Naive B cell (primary cell): ENCODE measurements around the gene C2orf49. TPM values are rescaled to one million over a fixed set of nuclear protein-coding genes. Genes with fewer than 3 reads are reported as not detected.

Source experiments
- ATAC-seq, 2 donors: fragments of 150-1000 bp; cut with Tn5 transposase; 2 replicates each; pipeline ENCODE4 v1.10.0; 2021; ENCODE audit warnings: low read depth in 2 of 2, mild to moderate bottlenecking in 2 of 2, moderate library complexity in 2 of 2
- DNase-seq: peaks from one replicate; pipeline ENCODE4 v3.0.0; 2022
- H3K27ac Mint-ChIP-seq, 6 donors: one replicate each; pipeline ENCODE4 v1.8.0; 2020 to 2022; ENCODE audit warnings: mild to moderate bottlenecking in 6 of 6, mixed read lengths in 6 of 6, moderate library complexity in 5 of 6, inconsistent platforms in 2 of 6
- H3K27me3 Mint-ChIP-seq, 3 donors: one replicate each; pipeline ENCODE4 v1.8.0; 2021 to 2022; ENCODE audit warnings: mixed read lengths in 3 of 3, mild to moderate bottlenecking in 1 of 3
- H3K36me3 Mint-ChIP-seq, 2 donors: one replicate each; pipeline ENCODE4 v1.8.0; 2020 to 2022; ENCODE audit warnings: mixed read lengths in 2 of 2, inconsistent platforms in 1 of 2, mild to moderate bottlenecking in 1 of 2
- H3K4me1 Mint-ChIP-seq, 3 donors: one replicate each; pipeline ENCODE4 v1.8.0; 2020 to 2022; ENCODE audit warnings: mixed read lengths in 3 of 3, inconsistent platforms in 1 of 3, mild to moderate bottlenecking in 1 of 3, moderate library complexity in 1 of 3
- H3K4me3 Mint-ChIP-seq, 8 donors: one replicate each; pipeline ENCODE4 v1.8.0; 2020 to 2022; ENCODE audit warnings: mild to moderate bottlenecking in 8 of 8, mixed read lengths in 8 of 8, moderate library complexity in 8 of 8, inconsistent platforms in 2 of 8
- H3K9me3 Mint-ChIP-seq, 7 donors: one replicate each; pipeline ENCODE4 v1.8.0; 2020 to 2022; ENCODE audit warnings: mixed read lengths in 7 of 7, mild to moderate bottlenecking in 5 of 7, inconsistent platforms in 2 of 7, moderate library complexity in 1 of 7
- polyA plus RNA-seq, 6 donors: library from polyadenylated mRNA; unstranded; fragments of 300-500 nt; fragmentation: Illumina TruSeq; gene quantifications; one replicate each; pipeline ENCODE4 v1.2.3, GENCODE V29; 2021; ENCODE audit warnings: low read depth in 6 of 6

C2orf49 gene
- 10 to 100 TPM; 12.0 to 16.3 (median 12.7) TPM for polyA plus RNA-seq

- peak within 1 kb of the TSS; percentile 100 for H3K27ac Mint-ChIP-seq
- no peaks in the 10 kb centered on the region for H3K27me3 Mint-ChIP-seq
- peak within 1 kb of the TSS; percentile 96 to 100 (median 98) for H3K4me3 Mint-ChIP-seq
- ATAC-seq (peak; percentile 93 to 94), DNase-seq (peak; percentile 90)
- H3K36me3 Mint-ChIP-seq: peaks cover 4 to 10% of the 10 kb centered on the region in 2 donors
- H3K4me1 Mint-ChIP-seq: peaks cover 11 to 31% (median 22%) of the 10 kb centered on the region in 3 donors
- no peaks in the 10 kb centered on the region for H3K9me3 Mint-ChIP-seq
Observed at GRCh38 chr2:105337122-105338019, at the start of gene C2orf49. Gene C2orf49, plus strand, starts transcription at chr2:105337540. Its CDS starts 48 bp downstream, at chr2:105337588.

GRCh38 chr2:105287692-105288091 is 49.6 kb upstream of the C2orf49 start:
- Mint-ChIP-seq H3K9me3 (no peaks in the 10 kb centered on the region), H3K27ac (peak overlapping the region in 1 of 6 donors; percentile 7), H3K36me3 (peaks cover 19 to 31% of the 10 kb centered on the region in 2 donors), H3K4me1 (no peaks in the 10 kb centered on the region), H3K27me3 (no peaks in the 10 kb centered on the region), H3K4me3 (no peak overlapping the region)
- no peak for ATAC-seq
- peak; percentile 7 for DNase-seq

- Mint-ChIP-seq H3K27me3 (no peaks in the 10 kb centered on the region), H3K36me3 (peaks cover 14 to 31% of the 10 kb centered on the region in 2 donors), H3K4me1 (no peaks in the 10 kb centered on the region), H3K9me3 (no peaks in the 10 kb centered on the region), H3K4me3 (peak overlapping the region in 1 of 8 donors; percentile 27), H3K27ac (no peak overlapping the region)
- DNase-seq (no peak), ATAC-seq (no peak)
Observed at GRCh38 chr2:105288133-105288532, 49.2 kb upstream of the C2orf49 start.

- DNase-seq: no peak
- Mint-ChIP-seq H3K27me3 (no peaks in the 10 kb centered on the region), H3K36me3 (peaks cover 16 to 23% of the 10 kb centered on the region in 2 donors), H3K4me3 (no peak overlapping the region), H3K4me1 (no peaks in the 10 kb centered on the region), H3K27ac (peak overlapping the region in 1 of 6 donors; percentile 30), H3K9me3 (no peaks in the 10 kb centered on the region)
- ATAC-seq: no peak
Observed at GRCh38 chr2:105290981-105291660, 46.2 kb upstream of the C2orf49 start.

- peak overlapping the region in 1 of 6 donors; percentile 25 for H3K27ac Mint-ChIP-seq
- no peak overlapping the region for H3K4me3 Mint-ChIP-seq
- no peak for ATAC-seq
- no peaks in the 10 kb centered on the region for H3K4me1 Mint-ChIP-seq
- peaks cover 18 to 28% of the 10 kb centered on the region in 2 donors for H3K36me3 Mint-ChIP-seq
- DNase-seq: no peak
- no peaks in the 10 kb centered on the region for H3K27me3 Mint-ChIP-seq
- H3K9me3 Mint-ChIP-seq: no peaks in the 10 kb centered on the region
Observed at GRCh38 chr2:105291981-105292380, 45.4 kb upstream of the C2orf49 start.

GRCh38 chr2:105294046-105294445 is 43.3 kb upstream of the C2orf49 start:
- no peaks in the 10 kb centered on the region for H3K9me3 Mint-ChIP-seq
- H3K4me1 Mint-ChIP-seq: peaks cover 0 to 7% (median 0%) of the 10 kb centered on the region in 3 donors
- H3K27ac Mint-ChIP-seq: peak overlapping the region in 2 of 6 donors; percentile 34 to 48
- ATAC-seq (no peak), DNase-seq (no peak)
- H3K27me3 Mint-ChIP-seq: no peaks in the 10 kb centered on the region
- H3K36me3 Mint-ChIP-seq: peaks cover 28 to 44% of the 10 kb centered on the region in 2 donors
- no peak overlapping the region for H3K4me3 Mint-ChIP-seq

- DNase-seq: no peak
- Mint-ChIP-seq H3K36me3 (peaks cover 28 to 44% of the 10 kb centered on the region in 2 donors), H3K4me1 (peaks cover 0 to 7% (median 0%) of the 10 kb centered on the region in 3 donors), H3K27ac (no peak overlapping the region), H3K9me3 (no peaks in the 10 kb centered on the region), H3K4me3 (no peak overlapping the region), H3K27me3 (no peaks in the 10 kb centered on the region)
- no peak for ATAC-seq
Observed at GRCh38 chr2:105294844-105295481, 42.4 kb upstream of the C2orf49 start.

- H3K27me3 Mint-ChIP-seq: no peaks in the 10 kb centered on the region
Observed at GRCh38 chr2:105296017-105296611, 41.2 kb upstream of the C2orf49 start.

GRCh38 chr2:105297216-105297615 is 40.1 kb upstream of the C2orf49 start:
- H3K27ac Mint-ChIP-seq: peak overlapping the region in 2 of 6 donors; percentile 79 to 86
- H3K4me1 Mint-ChIP-seq: peaks cover 0 to 11% (median 3%) of the 10 kb centered on the region in 3 donors
- ATAC-seq: no peak
- no peak for DNase-seq
- no peaks in the 10 kb centered on the region for H3K27me3 Mint-ChIP-seq
- H3K4me3 Mint-ChIP-seq: no peak overlapping the region
- H3K36me3 Mint-ChIP-seq: peaks cover 28 to 29% of the 10 kb centered on the region in 2 donors
- no peaks in the 10 kb centered on the region for H3K9me3 Mint-ChIP-seq

More at GRCh38 chr2:105296017-105296611, 41.2 kb upstream of the C2orf49 start:
- H3K36me3 Mint-ChIP-seq: peaks cover 28 to 33% of the 10 kb centered on the region in 2 donors
- H3K4me3 Mint-ChIP-seq: no peak overlapping the region
- peaks cover 0 to 7% (median 0%) of the 10 kb centered on the region in 3 donors for H3K4me1 Mint-ChIP-seq
- no peaks in the 10 kb centered on the region for H3K9me3 Mint-ChIP-seq
- DNase-seq (no peak), ATAC-seq (no peak)
- H3K27ac Mint-ChIP-seq: no peak overlapping the region

GRCh38 chr2:105298017-105298416 is 39.3 kb upstream of the C2orf49 start:
- peaks cover 4 to 19% (median 5%) of the 10 kb centered on the region in 3 donors for H3K4me1 Mint-ChIP-seq
- H3K4me3 Mint-ChIP-seq: no peak overlapping the region
- no peak for DNase-seq
- H3K9me3 Mint-ChIP-seq: no peaks in the 10 kb centered on the region
- H3K36me3 Mint-ChIP-seq: peaks cover 28 to 29% of the 10 kb centered on the region in 2 donors
- H3K27ac Mint-ChIP-seq: peak overlapping the region in 1 of 6 donors; percentile 15
- no peak for ATAC-seq
- no peaks in the 10 kb centered on the region for H3K27me3 Mint-ChIP-seq

GRCh38 chr2:105299290-105299689 is 38.0 kb upstream of the C2orf49 start:
- H3K27me3 Mint-ChIP-seq: no peaks in the 10 kb centered on the region
- no peak overlapping the region for H3K27ac Mint-ChIP-seq
- DNase-seq (no peak), ATAC-seq (no peak)
- no peaks in the 10 kb centered on the region for H3K9me3 Mint-ChIP-seq
- H3K36me3 Mint-ChIP-seq: peaks cover 20 to 25% of the 10 kb centered on the region in 2 donors
- H3K4me3 Mint-ChIP-seq: no peak overlapping the region
- H3K4me1 Mint-ChIP-seq: peaks cover 5 to 27% (median 12%) of the 10 kb centered on the region in 3 donors

- Mint-ChIP-seq H3K4me3 (no peak overlapping the region), H3K4me1 (peaks cover 7 to 30% (median 12%) of the 10 kb centered on the region in 3 donors), H3K27ac (no peak overlapping the region), H3K27me3 (no peaks in the 10 kb centered on the region), H3K36me3 (peaks cover 18 to 22% of the 10 kb centered on the region in 2 donors), H3K9me3 (no peaks in the 10 kb centered on the region)
- DNase-seq: no peak
- ATAC-seq: no peak
Observed at GRCh38 chr2:105301646-105302045, 35.7 kb upstream of the C2orf49 start.

GRCh38 chr2:105307146-105307545 is 30.2 kb upstream of the C2orf49 start:
- Mint-ChIP-seq H3K36me3 (peaks cover 21 to 25% of the 10 kb centered on the region in 2 donors), H3K27me3 (no peaks in the 10 kb centered on the region), H3K4me1 (peaks cover 24 to 45% (median 28%) of the 10 kb centered on the region in 3 donors), H3K9me3 (peaks cover 0 to 4% (median 0%) of the 10 kb centered on the region in 7 donors), H3K27ac (no peak overlapping the region), H3K4me3 (no peak overlapping the region)
- ATAC-seq: no peak
- DNase-seq: no peak
